Prostate gland (tissue), 2 donors: Measurements from ENCODE around the gene LRRC26. TPM values are rescaled to one million over a fixed set of nuclear protein-coding genes. Genes with fewer than 3 reads are reported as not detected.

Experiments
- DNase-seq: peaks from one replicate; pipeline ENCODE4 v3.0.0-alpha.2; 2019; ENCODE audit warnings: low spot score
- H3K27ac ChIP-seq, 2 donors: fragments of 200-600 bp; sonication (generic); 2 replicates each; pipeline ENCODE4 v1.5.1; 2017 to 2019
- H3K27me3 ChIP-seq: fragments of 200-600 bp; sonication (generic); replicated peaks from 2 replicates; pipeline ENCODE4 v1.5.1; 2019; ENCODE audit not compliant: insufficient read depth
- H3K36me3 ChIP-seq, 2 donors: fragments of 200-600 bp; sonication (generic); 1 replicate in 1 of 2; 2 replicates in 1 of 2; pipeline versions ENCODE4 v1.5.1 to v1.8.1; 2017 to 2019
- H3K4me1 ChIP-seq: fragments of 200-600 bp; sonication (generic); replicated peaks from 2 replicates; pipeline ENCODE4 v1.5.1; 2019
- H3K4me3 ChIP-seq, 2 donors: fragments of 200-600 bp; sonication (generic); 2 replicates each; pipeline ENCODE4 v1.5.1; 2017 to 2019
- H3K9me3 ChIP-seq: fragments of 200-600 bp; sonication (generic); 2 replicates; pipeline ENCODE4 v1.5.1; 2017
- POLR2A ChIP-seq: fragments of 450-650 bp; IDR thresholded peaks from one replicate; pipeline ENCODE4 v1.6.1; 2016; ENCODE audit warnings: antibody characterized with exemption, mild to moderate bottlenecking
- POLR2AphosphoS5 ChIP-seq: sonication (generic); formaldehyde crosslinking; IDR thresholded peaks from one replicate; pipeline ENCODE4 v1.6.1; 2017; ENCODE audit warnings: antibody characterized with exemption
- WGBS: methylation state at CpG from one replicate; pipeline ENCODE4 v1.1.5; 2018; 5-methylcytosine and 5-hydroxymethylcytosine counted together
- intact Hi-C: fragments of 100-400 bp; cut with DNase I; formaldehyde crosslinking; loops from one replicate; pipeline ENCODE4 v1.14.2; 2022
- total RNA-seq, 2 donors: library from RNA; depleted of rRNA; stranded (reverse); fragments of >200 nt; gene quantifications; one replicate each; pipeline ENCODE4 v1.1.0, GENCODE V29; 2016
- TF ChIP-seq, protein P1 (sequence below), 4 experiments: fragments of 200-600 bp in 2 of 4; fragments of 450-650 bp in 2 of 4; sonication (generic) in 2 of 4; IDR thresholded peaks; 1 replicate in 3 of 4; 2 replicates in 1 of 4; pipeline ENCODE4 v1.5.1; 2016 to 2019; ENCODE audit warnings: antibody characterized with exemption in 4 of 4, mild to moderate bottlenecking in 2 of 4, moderate library complexity in 2 of 4

The LRRC26 gene
- total RNA-seq, 2 donors from 2014 or later: 183 to 582 TPM

- intact Hi-C loops: no loop called here
- Histone ChIP-seq H3K27me3 (peaks cover 24% of the 10 kb centered on the region), H3K9me3 (no peaks in the 10 kb centered on the region), H3K27ac (no peak overlapping the region), H3K4me3 (no peak overlapping the region), H3K36me3 (no peaks in the 10 kb centered on the region), H3K4me1 (no peaks in the 10 kb centered on the region)
- 56% methylated on average over 42 of the region's 49 CpGs for WGBS
- TF ChIP-seq, protein P1, sequence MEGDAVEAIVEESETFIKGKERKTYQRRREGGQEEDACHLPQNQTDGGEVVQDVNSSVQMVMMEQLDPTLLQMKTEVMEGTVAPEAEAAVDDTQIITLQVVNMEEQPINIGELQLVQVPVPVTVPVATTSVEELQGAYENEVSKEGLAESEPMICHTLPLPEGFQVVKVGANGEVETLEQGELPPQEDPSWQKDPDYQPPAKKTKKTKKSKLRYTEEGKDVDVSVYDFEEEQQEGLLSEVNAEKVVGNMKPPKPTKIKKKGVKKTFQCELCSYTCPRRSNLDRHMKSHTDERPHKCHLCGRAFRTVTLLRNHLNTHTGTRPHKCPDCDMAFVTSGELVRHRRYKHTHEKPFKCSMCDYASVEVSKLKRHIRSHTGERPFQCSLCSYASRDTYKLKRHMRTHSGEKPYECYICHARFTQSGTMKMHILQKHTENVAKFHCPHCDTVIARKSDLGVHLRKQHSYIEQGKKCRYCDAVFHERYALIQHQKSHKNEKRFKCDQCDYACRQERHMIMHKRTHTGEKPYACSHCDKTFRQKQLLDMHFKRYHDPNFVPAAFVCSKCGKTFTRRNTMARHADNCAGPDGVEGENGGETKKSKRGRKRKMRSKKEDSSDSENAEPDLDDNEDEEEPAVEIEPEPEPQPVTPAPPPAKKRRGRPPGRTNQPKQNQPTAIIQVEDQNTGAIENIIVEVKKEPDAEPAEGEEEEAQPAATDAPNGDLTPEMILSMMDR (IDR thresholded peaks at IDR 0.05): no peak
- TF ChIP-seq POLR2AphosphoS5 (no peak), POLR2A (no peak)
- DNase-seq: no peak
Measured at GRCh38 chr9:137145731-137146526, 23.9 kb downstream of the LRRC26 start.

DNA sequence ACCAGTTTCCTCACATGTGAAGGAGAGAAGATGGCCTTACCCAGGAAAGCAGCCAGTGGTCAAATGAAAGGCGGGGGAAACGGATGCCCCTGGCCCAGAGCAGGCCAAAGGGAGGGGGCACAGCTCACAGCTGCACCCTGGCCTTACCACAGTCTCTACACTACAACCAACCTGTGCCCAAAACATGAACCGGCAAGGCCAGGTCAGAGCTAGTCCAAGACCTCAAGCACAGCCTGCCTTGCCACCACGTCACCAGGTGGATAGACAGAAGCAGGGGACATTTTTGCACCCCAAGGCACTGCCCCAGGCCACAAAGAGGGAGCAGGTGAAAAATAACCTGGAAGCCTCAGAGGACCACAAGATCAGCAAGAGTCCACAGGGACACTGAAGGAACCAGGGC lies 26.4 kb downstream of the LRRC26 start:
- H3K27ac ChIP-seq: no peak overlapping the region
- H3K27me3 ChIP-seq: peaks cover 39% of the 10 kb centered on the region
- TF ChIP-seq POLR2AphosphoS5: no peak
- 72% methylated on average over 4 of the region's 4 CpGs for WGBS
- H3K4me3 ChIP-seq: no peak overlapping the region
- H3K9me3 ChIP-seq: no peaks in the 10 kb centered on the region
- intact Hi-C loops: no loop called here
- H3K4me1 ChIP-seq: no peaks in the 10 kb centered on the region
- no peaks in the 10 kb centered on the region for H3K36me3 ChIP-seq
- no peak for DNase-seq

- Histone ChIP-seq H3K27ac (no peak overlapping the region), H3K27me3 (peaks cover 44% of the 10 kb centered on the region), H3K9me3 (no peaks in the 10 kb centered on the region), H3K4me3 (no peak overlapping the region), H3K4me1 (no peaks in the 10 kb centered on the region), H3K36me3 (no peaks in the 10 kb centered on the region)
- DNase-seq: no peak
- WGBS: 76% methylated on average over 24 of the region's 24 CpGs
- TF ChIP-seq, protein P1 (IDR thresholded peaks at IDR 0.05): no peak
- TF ChIP-seq POLR2A: no peak
- TF ChIP-seq POLR2AphosphoS5: no peak
- intact Hi-C loops: no loop called here
Measured at GRCh38 chr9:137141976-137142936, 27.6 kb downstream of the LRRC26 start.

DNA sequence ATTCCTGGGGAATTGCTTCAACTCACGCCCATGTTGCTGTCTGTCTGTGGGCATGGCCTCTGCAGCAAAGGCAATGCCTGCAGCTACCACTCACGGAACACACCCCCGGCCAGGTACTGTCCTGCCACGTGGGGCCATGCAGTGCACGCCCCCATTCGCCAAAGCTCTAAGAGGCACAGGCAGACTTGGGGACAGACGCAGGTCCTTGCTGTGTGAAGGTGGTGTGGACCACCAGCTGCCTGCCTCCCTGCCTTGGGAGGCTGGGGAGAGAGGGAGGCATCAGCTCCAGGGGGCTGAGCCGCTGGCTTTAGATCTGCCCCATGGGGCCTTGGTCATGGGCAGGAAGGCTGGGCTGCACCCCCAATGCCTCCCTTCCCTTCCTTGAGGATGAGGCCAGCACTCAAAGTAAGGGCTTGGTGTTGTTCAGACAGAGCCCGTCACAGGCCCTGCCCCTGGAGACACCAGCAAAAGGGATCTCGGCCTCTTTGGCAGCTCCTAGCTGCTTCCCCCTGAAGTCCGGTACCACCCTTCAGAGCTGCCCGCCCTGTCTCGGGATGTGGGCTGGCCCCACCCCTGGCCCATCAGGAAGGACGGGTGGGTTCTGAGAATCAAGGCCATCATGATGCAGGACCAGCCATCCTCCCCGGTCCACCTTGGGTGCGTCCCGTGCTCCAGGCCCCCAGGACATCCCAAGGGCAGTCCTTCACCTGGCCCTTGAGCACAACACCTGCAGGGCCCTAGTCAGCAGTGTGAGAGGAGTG lies 28.6 kb downstream of the LRRC26 start:
- 67% methylated on average over 13 of the region's 17 CpGs for WGBS
- Histone ChIP-seq H3K36me3 (no peaks in the 10 kb centered on the region), H3K27ac (no peak overlapping the region), H3K27me3 (peaks cover 42% of the 10 kb centered on the region), H3K4me1 (no peaks in the 10 kb centered on the region), H3K4me3 (no peak overlapping the region), H3K9me3 (no peaks in the 10 kb centered on the region)
- DNase-seq: no peak
- TF ChIP-seq POLR2A: no peak
- no peak for TF ChIP-seq POLR2AphosphoS5
- TF ChIP-seq, protein P1 (IDR thresholded peaks at IDR 0.05): no peak
- intact Hi-C loops: no loop called here
